NCI-H345 treated with DMSO at 0.1 percent for 48 hours (cell line): Measurements from ENCODE around the gene LRFN2.
A peak's percentile ranks its signal among the peaks of the same experiment; 100 is the strongest.

Experiments used
- DNase-seq: peaks from one replicate; lab custom pipeline; 2025; ENCODE audit not compliant: unreplicated experiment; lab: John Stamatoyannopoulos, UW

The LRFN2 gene

GRCh38 chr6:40408786-40409542 lies 178.2 kb downstream of the LRFN2 start:
- DNase-seq: no peak

- no peak for DNase-seq
These were observed 179.9 kb downstream of the LRFN2 start for GRCh38 chr6:40407239-40407638.

GRCh38 chr6:40406175-40406574 lies 181.0 kb downstream of the LRFN2 start:
- no peak for DNase-seq

GRCh38 chr6:40400738-40401137 lies 186.4 kb downstream of the LRFN2 start:
- DNase-seq: no peak

- peak; percentile 53 for DNase-seq
These were observed 187.2 kb downstream of the LRFN2 start for GRCh38 chr6:40399888-40400457.

GRCh38 chr6:40398810-40399477 lies 188.2 kb downstream of the LRFN2 start:
- DNase-seq: no peak

- DNase-seq: no peak
These were observed 189.0 kb downstream of the LRFN2 start for GRCh38 chr6:40398034-40398691.

GRCh38 chr6:40397287-40398033 lies 189.7 kb downstream of the LRFN2 start:
- no peak for DNase-seq

GRCh38 chr6:40395698-40396076 lies 191.5 kb downstream of the LRFN2 start:
- no peak for DNase-seq

GRCh38 chr6:40395066-40395697 lies 192.0 kb downstream of the LRFN2 start:
- DNase-seq: peak; percentile 66

- DNase-seq: no peak
These were observed 192.8 kb downstream of the LRFN2 start for GRCh38 chr6:40394381-40394780.

- no peak for DNase-seq
These were observed 193.5 kb downstream of the LRFN2 start for GRCh38 chr6:40393641-40394040.

GRCh38 chr6:40392589-40392988 lies 194.6 kb downstream of the LRFN2 start:
- no peak for DNase-seq

- DNase-seq: no peak
These were observed 195.2 kb downstream of the LRFN2 start for GRCh38 chr6:40391851-40392517.

GRCh38 chr6:40391086-40391485 lies 196.1 kb downstream of the LRFN2 start:
- DNase-seq: no peak

- DNase-seq: no peak
These were observed 196.9 kb downstream of the LRFN2 start for GRCh38 chr6:40390144-40390800.

GRCh38 chr6:40389254-40389653 lies 197.9 kb downstream of the LRFN2 start:
- no peak for DNase-seq

GRCh38 chr6:40387871-40388264 lies 199.3 kb downstream of the LRFN2 start:
- no peak for DNase-seq

- DNase-seq: no peak
These were observed 199.9 kb downstream of the LRFN2 start for GRCh38 chr6:40387127-40387870.
